ENCODE measurements around the gene TEC. TPM values are rescaled to one million over a fixed set of nuclear protein-coding genes. Genes with fewer than 3 reads are reported as not detected.

TEC gene
- total RNA-seq, 1 donor from 2014 or later = 3.5 TPM

- no peak overlapping the region for H3K4me3 Mint-ChIP-seq
- H3K27ac Mint-ChIP-seq = no peak overlapping the region
- no peaks in the 10 kb centered on the region for H3K36me3 Mint-ChIP-seq
- H3K9me3 Mint-ChIP-seq = no peaks in the 10 kb centered on the region
- no peak for DNase-seq (ENCODE audit: low spot score in 2 of 2, unreplicated experiment in 2 of 2)
- H3K27me3 Mint-ChIP-seq (ENCODE audit: low read depth) = no peaks in the 10 kb centered on the region
- no peak for TF ChIP-seq CTCF (IDR thresholded peaks at IDR 0.05; ENCODE audit: unreplicated experiment)
- H3K4me1 Mint-ChIP-seq = peaks cover 9% of the 10 kb centered on the region
Measured at GRCh38 chr4:48118081-48118480, 151.6 kb downstream of the TEC start.

- Mint-ChIP-seq H3K27me3 (ENCODE audit: low read depth) (no peaks in the 10 kb centered on the region), H3K4me1 (peaks cover 9% of the 10 kb centered on the region), H3K27ac (no peak overlapping the region), H3K36me3 (no peaks in the 10 kb centered on the region), H3K4me3 (no peak overlapping the region), H3K9me3 (no peaks in the 10 kb centered on the region)
- DNase-seq (ENCODE audit: low spot score in 2 of 2, unreplicated experiment in 2 of 2) = no peak
- no peak for TF ChIP-seq CTCF (IDR thresholded peaks at IDR 0.05; ENCODE audit: unreplicated experiment)
Measured at GRCh38 chr4:48116582-48116981, 153.1 kb downstream of the TEC start.

GRCh38 chr4:48114412-48114811 is 155.2 kb downstream of the TEC start:
- DNase-seq (ENCODE audit: low spot score in 2 of 2, unreplicated experiment in 2 of 2) = no peak
- Mint-ChIP-seq H3K27ac (no peak overlapping the region), H3K4me3 (no peak overlapping the region), H3K4me1 (peaks cover 9% of the 10 kb centered on the region), H3K9me3 (no peaks in the 10 kb centered on the region), H3K36me3 (no peaks in the 10 kb centered on the region), H3K27me3 (ENCODE audit: low read depth) (no peaks in the 10 kb centered on the region)
- TF ChIP-seq CTCF (IDR thresholded peaks at IDR 0.05; ENCODE audit: unreplicated experiment) = no peak

GRCh38 chr4:48112017-48112667 is 157.5 kb downstream of the TEC start:
- DNase-seq (ENCODE audit: low spot score in 2 of 2, unreplicated experiment in 2 of 2) = no peak
- H3K27me3 Mint-ChIP-seq (ENCODE audit: low read depth) = no peaks in the 10 kb centered on the region
- no peaks in the 10 kb centered on the region for H3K36me3 Mint-ChIP-seq
- no peak for TF ChIP-seq CTCF (IDR thresholded peaks at IDR 0.05; ENCODE audit: unreplicated experiment)
- H3K4me3 Mint-ChIP-seq = no peak overlapping the region
- H3K9me3 Mint-ChIP-seq = no peaks in the 10 kb centered on the region
- H3K27ac Mint-ChIP-seq = no peak overlapping the region
- H3K4me1 Mint-ChIP-seq = peaks cover 9% of the 10 kb centered on the region

GRCh38 chr4:48110452-48110978 is 159.1 kb downstream of the TEC start:
- no peak overlapping the region for H3K27ac Mint-ChIP-seq
- H3K27me3 Mint-ChIP-seq (ENCODE audit: low read depth) = no peaks in the 10 kb centered on the region
- no peak for DNase-seq (ENCODE audit: low spot score in 2 of 2, unreplicated experiment in 2 of 2)
- no peak for TF ChIP-seq CTCF (IDR thresholded peaks at IDR 0.05; ENCODE audit: unreplicated experiment)
- H3K9me3 Mint-ChIP-seq = no peaks in the 10 kb centered on the region
- no peaks in the 10 kb centered on the region for H3K36me3 Mint-ChIP-seq
- H3K4me3 Mint-ChIP-seq = no peak overlapping the region
- H3K4me1 Mint-ChIP-seq = peaks cover 9% of the 10 kb centered on the region

Data from mesothelial cell of epicardium (in vitro differentiated cells).